Measurements from ENCODE around the gene EPHB2.

The EPHB2 gene

GRCh38 chr1:22782406-22782805, 71.8 kb downstream of the EPHB2 start:
- no peak for DNase-seq

- no peak for DNase-seq
These were observed 73.7 kb downstream of the EPHB2 start for GRCh38 chr1:22784317-22784716.

GRCh38 chr1:22784737-22785136, 74.1 kb downstream of the EPHB2 start:
- DNase-seq: no peak

- DNase-seq: no peak
These were observed 75.5 kb downstream of the EPHB2 start for GRCh38 chr1:22786101-22786500.

- DNase-seq: no peak
These were observed 76.3 kb downstream of the EPHB2 start for GRCh38 chr1:22786719-22787489.

- DNase-seq: no peak
These were observed 77.0 kb downstream of the EPHB2 start for GRCh38 chr1:22787636-22788035.

GRCh38 chr1:22788254-22788661, 77.6 kb downstream of the EPHB2 start:
- DNase-seq: no peak

- no peak for DNase-seq
These were observed 78.8 kb downstream of the EPHB2 start for GRCh38 chr1:22789356-22789994.

- no peak for DNase-seq
These were observed 79.8 kb downstream of the EPHB2 start for GRCh38 chr1:22790232-22791008.

- no peak for DNase-seq
These were observed 81.2 kb downstream of the EPHB2 start for GRCh38 chr1:22791831-22792347.

GRCh38 chr1:22792396-22793160, 81.9 kb downstream of the EPHB2 start:
- no peak for DNase-seq

GRCh38 chr1:22793647-22794046, 83.0 kb downstream of the EPHB2 start:
- no peak for DNase-seq

GRCh38 chr1:22794647-22795365, 84.2 kb downstream of the EPHB2 start:
- DNase-seq: no peak

- no peak for DNase-seq
These were observed 84.7 kb downstream of the EPHB2 start for GRCh38 chr1:22795366-22795714.

GRCh38 chr1:22796642-22797041, 86.0 kb downstream of the EPHB2 start:
- DNase-seq: no peak

- DNase-seq: no peak
These were observed 87.4 kb downstream of the EPHB2 start for GRCh38 chr1:22798083-22798482.

GRCh38 chr1:22799971-22800370, 89.3 kb downstream of the EPHB2 start:
- no peak for DNase-seq

- DNase-seq: no peak
These were observed 90.0 kb downstream of the EPHB2 start for GRCh38 chr1:22800629-22801028.

GRCh38 chr1:22801347-22801746, 90.7 kb downstream of the EPHB2 start:
- no peak for DNase-seq

- DNase-seq: no peak
These were observed 91.1 kb downstream of the EPHB2 start for GRCh38 chr1:22801761-22802160.

GRCh38 chr1:22803833-22804232, 93.2 kb downstream of the EPHB2 start:
- DNase-seq: no peak

- no peak for DNase-seq
These were observed 93.8 kb downstream of the EPHB2 start for GRCh38 chr1:22804406-22804805.

Data from stimulated activated naive CD4-positive, alpha-beta T cell treated with Interleukin-2 at 50 U/mL for 16 hours (primary cell).